Fibroblast of the aortic adventitia (primary cell): Measurements from ENCODE around the gene ZNF598. TPM values are rescaled to one million over a fixed set of nuclear protein-coding genes. Genes with fewer than 3 reads are reported as not detected.

ENCODE experiments used
- DNase-seq: peaks from one replicate; pipeline ENCODE4 v3.0.0-alpha.2; 2010; ENCODE audit warnings: low read depth
- H3K4me3 ChIP-seq: 2 replicates; pipeline ENCODE4 v1.5.1; 2011; ENCODE audit warnings: low read depth, mild to moderate bottlenecking, control low read depth, low read length, moderate library complexity
- total RNA-seq: library from RNA; depleted of rRNA; stranded (reverse); fragments of >200 nt; gene quantifications from 2 replicates; pipeline ENCODE4 v1.2.3, GENCODE V29; 2012; ENCODE audit warnings: low replicate concordance
- TF ChIP-seq, protein P1 (sequence below): IDR thresholded peaks from 2 replicates; pipeline ENCODE4 v1.5.1; 2011; ENCODE audit warnings: mild to moderate bottlenecking, low read length, control low read depth, inconsistent platforms; ENCODE audit not compliant: insufficient read depth

Gene ZNF598
- total RNA-seq, 1 donor, result 18.8 TPM

DNA sequence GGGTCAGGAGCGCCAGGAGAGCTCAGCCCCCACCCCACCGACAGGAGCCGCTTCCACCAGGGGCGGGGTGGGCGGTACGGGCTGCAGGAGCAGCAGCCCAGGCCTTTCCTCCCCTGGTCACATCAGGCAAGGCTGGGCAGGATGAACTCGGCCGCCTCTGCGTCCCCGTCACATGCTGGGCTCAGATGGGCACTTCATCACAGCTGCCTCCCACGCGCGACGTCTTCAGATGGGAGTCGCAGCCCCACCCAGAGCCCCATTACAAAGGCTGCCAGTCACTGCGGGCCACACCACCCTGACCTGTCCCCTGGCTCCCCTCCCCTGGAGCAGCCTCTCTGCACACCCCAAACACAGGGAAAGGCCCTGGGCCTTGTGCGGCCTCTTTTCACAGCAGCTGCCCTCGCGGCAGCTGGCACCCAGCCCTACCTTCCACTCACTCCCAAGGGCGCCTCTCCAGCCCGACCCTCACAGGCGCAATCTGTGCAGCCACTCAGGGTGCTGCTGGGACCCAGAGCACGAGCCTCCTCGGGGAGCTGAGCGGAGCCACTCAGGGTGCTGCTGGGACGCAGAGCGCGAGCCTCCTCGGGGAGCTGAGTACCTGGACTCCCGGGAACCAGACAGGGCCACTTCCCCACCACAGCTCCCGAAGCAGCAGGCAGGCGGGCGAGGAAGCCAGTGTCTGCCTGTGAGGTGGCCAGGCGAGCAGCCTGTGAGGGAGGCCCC, 4.7 kb downstream of the ZNF598 start:
- DNase-seq, result no peak
- TF ChIP-seq, protein P1, sequence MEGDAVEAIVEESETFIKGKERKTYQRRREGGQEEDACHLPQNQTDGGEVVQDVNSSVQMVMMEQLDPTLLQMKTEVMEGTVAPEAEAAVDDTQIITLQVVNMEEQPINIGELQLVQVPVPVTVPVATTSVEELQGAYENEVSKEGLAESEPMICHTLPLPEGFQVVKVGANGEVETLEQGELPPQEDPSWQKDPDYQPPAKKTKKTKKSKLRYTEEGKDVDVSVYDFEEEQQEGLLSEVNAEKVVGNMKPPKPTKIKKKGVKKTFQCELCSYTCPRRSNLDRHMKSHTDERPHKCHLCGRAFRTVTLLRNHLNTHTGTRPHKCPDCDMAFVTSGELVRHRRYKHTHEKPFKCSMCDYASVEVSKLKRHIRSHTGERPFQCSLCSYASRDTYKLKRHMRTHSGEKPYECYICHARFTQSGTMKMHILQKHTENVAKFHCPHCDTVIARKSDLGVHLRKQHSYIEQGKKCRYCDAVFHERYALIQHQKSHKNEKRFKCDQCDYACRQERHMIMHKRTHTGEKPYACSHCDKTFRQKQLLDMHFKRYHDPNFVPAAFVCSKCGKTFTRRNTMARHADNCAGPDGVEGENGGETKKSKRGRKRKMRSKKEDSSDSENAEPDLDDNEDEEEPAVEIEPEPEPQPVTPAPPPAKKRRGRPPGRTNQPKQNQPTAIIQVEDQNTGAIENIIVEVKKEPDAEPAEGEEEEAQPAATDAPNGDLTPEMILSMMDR, result no peak
- H3K4me3 ChIP-seq, result no peak overlapping the region

DNA sequence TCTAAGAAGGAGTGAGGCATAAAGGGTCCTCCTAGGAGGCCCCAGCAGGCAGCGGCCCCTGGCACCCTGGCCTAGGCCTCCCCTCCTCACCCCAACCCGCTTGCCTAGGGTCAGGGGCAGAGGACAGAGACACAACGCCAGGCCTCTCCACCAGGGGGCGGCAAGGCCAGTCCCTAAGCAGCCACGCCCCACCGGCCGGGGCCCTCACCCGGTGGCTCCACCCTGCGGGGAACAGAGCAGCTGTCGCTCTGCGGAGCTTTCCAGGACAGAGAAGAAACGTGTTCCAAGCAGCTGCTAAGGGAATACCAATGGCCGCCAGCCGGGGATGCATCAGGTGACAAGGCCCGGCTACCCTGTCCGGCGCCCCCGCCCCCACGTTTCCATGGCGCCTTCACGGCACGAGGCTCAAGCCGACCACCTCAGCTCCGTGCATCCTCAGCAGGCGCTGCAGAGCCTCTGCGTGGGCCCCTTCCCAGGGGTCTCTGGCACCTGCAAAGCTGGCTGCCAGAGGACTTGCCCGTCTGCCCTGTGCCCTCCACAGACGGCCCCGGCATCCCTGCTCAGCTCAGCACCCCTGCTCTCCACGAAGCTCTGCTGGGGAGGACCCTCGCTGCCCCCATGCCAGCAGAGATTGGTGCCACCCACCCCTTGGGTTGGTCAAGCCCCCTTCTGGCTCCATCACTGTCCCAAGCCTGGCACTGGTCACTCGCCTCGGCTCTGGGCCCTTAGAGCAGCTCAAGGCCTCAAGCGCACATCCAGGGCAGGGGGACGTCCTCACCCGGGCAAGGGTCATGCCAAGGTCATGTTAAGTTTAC, 5.6 kb downstream of the ZNF598 start:
- peak overlapping the region; percentile 13 for H3K4me3 ChIP-seq

GRCh38 chr16:2003231-2003826, 6.3 kb downstream of the ZNF598 start:
- DNase-seq, result no peak
- TF ChIP-seq, protein P1, result no peak
- no peak overlapping the region for H3K4me3 ChIP-seq

More for the DNA sequence above, 5.6 kb downstream of the ZNF598 start:
- peak; percentile 71 for DNase-seq
- TF ChIP-seq, protein P1, result peak; percentile 94

- no peak overlapping the region for H3K4me3 ChIP-seq
- DNase-seq, result no peak
- TF ChIP-seq, protein P1, result no peak
Observed at GRCh38 chr16:2002406-2003230, 7.0 kb downstream of the ZNF598 start.

GRCh38 chr16:2001456-2002355, 7.9 kb downstream of the ZNF598 start:
- no peak overlapping the region for H3K4me3 ChIP-seq
- DNase-seq, result no peak
- TF ChIP-seq, protein P1, result no peak
